HTR-8/SVneo (cell line): ENCODE results near the gene MIPOL1.
"Not testable (repeated sequence)": the region's sequence is repeated elsewhere in the genome, so short reads cannot be mapped to it uniquely, and the experiment has no call there.

Experiments used
- DNase-seq: peaks from one replicate; pipeline ENCODE4 v3.0.0; 2011; ENCODE audit warnings: low spot score, mixed read lengths; ENCODE audit not compliant: insufficient read length
- FAIRE-seq: peaks from 2 replicates; lab custom pipeline; 2011; peaks lifted over from hg19 to GRCh38; lab: Jason Lieb, UNC

Gene MIPOL1

DNA sequence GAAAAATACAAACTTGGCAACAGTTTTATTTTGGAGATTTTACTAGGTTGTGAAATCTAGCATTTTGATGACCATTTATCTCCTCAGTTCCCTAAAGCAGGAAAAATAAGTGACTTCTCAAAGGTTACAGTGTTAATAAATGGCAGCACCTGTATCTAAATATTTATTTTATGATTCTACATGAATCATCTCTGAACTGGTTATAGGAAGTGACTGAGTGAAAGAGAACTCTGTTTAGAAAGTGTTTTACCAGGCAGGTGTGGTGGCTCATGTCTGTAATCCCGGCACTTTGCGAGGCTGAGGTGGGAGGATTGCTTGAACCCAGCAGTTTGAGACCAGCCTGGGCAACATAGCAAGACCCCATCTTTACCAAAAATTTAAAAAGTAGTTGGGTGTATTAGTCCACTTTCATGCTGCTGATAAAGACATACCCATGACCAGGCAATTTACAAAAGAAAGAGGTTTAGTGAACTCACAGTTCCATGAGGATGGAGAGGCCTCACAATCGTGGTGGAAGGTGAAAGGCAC, 26.3 kb downstream of the MIPOL1 start:
- DNase-seq (no peak), FAIRE-seq (no peak)

DNA sequence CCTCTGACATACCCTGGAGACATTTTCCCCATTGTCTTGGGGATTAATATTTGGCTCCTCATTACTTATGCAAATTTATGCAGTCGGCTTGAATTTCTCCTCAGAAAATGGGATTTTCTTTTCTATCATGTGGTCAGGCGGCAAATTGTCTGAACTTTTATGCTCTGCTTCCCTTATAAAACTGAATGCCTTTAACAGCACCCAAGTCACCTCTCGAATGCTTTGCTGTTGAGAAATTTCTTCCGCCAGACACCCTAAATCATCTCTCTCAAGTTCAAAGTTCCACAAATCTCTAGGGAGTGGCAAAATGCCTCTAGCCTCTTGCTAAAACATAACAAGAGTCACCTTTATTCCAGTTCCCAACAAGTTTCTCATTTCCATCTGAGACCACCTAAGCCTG, 27.9 kb downstream of the MIPOL1 start:
- FAIRE-seq: not testable (repeated sequence)

DNA sequence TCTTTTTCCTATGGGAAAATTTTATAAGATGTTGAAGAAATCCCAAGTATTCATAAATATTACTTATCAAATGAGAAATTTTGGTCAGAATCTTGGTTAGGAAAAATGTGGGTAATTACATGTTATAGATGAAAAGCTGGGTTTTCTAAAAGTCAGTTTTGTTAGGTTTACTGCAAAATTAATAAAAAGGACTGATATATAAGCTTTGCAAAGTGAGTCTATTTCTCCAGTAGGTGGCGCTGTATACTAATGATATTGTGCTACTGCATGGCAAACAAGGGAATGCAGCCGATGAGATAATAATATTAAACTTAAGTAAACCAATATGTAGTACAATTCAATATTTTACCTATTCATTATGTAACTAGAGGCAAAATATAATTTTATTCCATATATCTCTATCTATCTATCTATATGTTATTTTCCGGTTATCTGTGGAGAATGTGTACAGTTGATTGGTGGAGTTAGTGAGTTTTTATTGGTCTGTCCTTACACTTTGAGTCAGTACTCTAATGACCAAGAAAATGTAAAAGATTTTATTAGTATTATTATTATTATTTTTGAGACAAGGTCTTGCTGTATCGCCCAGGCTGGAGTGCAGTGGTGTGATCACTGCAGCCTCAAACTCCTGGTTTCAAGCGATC, 32.9 kb downstream of the MIPOL1 start:
- FAIRE-seq (no peak), DNase-seq (peak; percentile 44)

More for the DNA sequence above, 27.9 kb downstream of the MIPOL1 start:
- not testable (repeated sequence) for DNase-seq

DNA sequence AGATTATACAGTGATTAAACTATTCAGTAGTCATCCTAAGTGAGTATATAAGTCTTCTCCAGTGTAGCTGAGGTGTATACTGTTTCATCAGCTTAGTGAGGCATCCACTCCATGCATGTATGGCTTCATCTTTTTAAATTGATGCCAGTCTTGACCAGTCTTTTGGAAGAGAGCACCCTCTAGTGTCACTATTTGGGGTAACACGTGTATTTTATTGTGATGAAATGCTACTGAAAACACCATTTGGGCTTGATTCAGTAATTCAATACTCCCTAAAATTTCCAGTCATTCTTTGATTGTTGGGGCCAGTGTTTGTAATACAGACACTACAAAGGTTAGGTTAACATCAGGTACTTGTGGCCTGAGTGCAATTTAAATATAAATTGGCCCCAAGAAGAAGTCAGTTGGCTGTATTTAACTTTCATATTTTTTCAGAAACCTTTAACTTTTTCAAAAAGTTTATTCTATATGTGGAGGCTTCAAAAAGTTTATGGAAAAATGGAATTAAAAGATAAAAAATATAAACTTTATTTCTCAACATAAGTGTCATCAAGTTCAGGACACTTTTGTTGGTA, 35.3 kb downstream of the MIPOL1 start:
- FAIRE-seq (no peak), DNase-seq (peak; percentile 44)

DNA sequence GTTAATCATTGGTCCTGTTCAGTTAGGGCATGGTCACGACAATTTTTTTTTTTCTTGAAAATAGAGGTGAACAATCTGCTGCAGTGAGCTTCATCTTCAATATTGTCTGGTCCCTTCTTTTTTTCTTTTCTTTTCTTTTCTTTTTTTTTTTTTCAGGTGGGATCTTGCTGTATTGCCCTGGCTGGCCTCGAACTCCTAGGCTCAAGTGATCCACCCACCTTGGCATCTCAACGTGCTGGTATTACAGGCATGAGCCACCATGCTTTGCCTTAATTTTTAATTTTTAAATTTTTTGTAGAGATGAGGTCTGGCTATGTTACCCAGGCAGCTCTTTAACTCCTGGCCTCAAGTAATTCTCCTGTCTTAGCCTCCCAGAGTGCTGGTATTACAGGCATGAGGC, 36.5 kb downstream of the MIPOL1 start:
- FAIRE-seq (no peak), DNase-seq (no peak)

DNA sequence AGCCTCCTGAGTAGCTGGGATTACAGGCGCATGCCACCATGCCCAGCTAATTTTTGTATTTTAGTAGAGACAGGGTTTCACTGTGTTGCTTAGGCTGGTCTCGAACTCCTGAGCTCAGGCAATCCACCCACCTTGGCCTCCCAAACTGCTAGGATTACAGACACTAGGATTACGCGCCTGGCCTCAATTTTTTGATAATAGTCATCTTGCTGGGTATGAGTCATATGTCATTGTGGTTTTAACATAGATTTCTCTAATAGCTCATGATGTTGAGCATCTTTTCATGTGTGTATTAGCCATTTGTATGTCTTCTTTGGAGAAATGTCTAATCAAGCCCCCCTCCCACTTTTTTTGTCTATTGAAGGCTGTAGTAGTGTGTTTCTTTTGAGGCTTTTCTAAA, 38.3 kb downstream of the MIPOL1 start:
- DNase-seq, FAIRE-seq: not testable (repeated sequence)

DNA sequence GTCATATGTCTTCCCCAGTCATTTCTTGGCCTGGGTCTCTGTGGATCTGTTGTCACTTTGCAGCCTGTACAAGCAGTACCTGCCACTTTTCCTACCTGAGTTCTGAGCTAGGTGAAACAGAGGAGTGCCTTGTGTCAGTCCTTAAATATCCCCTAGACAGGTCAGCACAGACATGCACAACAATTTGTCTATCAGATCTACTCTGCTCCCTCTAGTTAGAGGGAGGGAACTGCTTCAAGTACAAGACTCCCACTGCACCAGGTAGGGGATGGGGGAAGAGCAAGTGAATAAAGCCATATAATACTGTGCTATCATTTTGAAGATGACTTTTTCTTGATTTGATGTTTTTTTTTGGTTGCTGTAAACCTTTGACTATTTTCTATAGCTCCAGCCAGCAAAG, 39.4 kb downstream of the MIPOL1 start:
- no peak for DNase-seq
- no peak for FAIRE-seq

DNA sequence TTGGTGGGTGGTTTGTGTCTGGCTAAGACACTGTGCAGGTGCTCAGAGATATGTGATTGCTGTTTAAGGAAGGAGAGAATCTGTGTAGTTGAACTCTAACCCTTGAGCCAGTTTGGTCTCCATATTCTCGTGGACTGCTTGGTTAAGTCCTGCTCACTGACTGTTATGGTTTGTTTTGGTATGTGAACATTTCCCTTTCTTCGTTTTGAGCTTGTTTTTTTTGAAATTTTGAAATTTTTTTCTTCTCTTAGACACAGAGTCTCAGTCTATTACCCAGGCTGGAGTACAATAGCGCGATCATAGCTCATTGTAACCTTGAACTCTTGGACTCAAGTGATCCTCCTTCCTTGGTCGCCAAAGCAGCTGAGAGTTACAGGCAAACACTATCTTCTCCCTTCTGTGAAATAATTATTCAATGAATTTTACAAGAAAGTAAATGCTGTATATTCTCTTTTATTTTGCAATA, 40.0 kb downstream of the MIPOL1 start:
- DNase-seq (no peak), FAIRE-seq (no peak)

DNA sequence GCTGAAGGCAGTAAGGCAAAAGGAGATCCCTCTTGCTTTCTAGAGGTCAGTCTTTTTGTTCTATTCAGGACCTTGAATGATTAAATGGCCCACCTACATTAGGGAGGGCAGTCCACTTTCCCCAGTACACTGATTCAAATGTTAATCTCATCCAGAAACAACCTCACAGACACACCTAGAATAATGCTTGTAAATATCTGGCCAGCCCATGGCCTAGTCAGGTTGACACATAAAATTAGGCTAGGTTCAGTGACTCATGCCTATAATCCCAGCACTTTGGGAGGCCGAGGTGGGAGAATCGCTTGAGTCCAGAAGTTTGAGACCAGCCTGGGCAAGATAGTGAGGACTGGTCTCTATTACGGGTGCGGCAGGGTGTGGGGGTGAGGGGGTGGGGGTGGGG, 43.5 kb downstream of the MIPOL1 start:
- no peak for DNase-seq
- FAIRE-seq: peak; percentile 57

DNA sequence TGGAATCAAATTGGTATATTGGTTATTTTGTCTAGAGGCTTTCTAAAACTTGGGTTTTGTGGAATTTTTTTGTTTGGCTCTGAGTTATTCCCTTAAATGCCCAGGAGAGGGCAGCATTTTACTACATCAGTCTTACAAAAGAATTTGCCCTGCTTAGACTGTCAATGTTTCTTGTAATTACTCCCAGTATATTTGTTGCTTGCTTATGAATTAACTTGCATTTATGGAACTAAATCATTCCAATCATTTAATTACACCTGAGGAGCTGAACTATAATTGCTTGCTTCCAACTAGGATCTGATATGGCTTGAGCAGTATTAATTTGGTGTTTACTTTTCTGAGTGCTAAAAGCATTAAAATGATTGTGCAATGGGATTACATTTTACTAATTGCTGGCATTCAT, 48.7 kb downstream of the MIPOL1 start:
- FAIRE-seq (no peak), DNase-seq (peak; percentile 9)

DNA sequence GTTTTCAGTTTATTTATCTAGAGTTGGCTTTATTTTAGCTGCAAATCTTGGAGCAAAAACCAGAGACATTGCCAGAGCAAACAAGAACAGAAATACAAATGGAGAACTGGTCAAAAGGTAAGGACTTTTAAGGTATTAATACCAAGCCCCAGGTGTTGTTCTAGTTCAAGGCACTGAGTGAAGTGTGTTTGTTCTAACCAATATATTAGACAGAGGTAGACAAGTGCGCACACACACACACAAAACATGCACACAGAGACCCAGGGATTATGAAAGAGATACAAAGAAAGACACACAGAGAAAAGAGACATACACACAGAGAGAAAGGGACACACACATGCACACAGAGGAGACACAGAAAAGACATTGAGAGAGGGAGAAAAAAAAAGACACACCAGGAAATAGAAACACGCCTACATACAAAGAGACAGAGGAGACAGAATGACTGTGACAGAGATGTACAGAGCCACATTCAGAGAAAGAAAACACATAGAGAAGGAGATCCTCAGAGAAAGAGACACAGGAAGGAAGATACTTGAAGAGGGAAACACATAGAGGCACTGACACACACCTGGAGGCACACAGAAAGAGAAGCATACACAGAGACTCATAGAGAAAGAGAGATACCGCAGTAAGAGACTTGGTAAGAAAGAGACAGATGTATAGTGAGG, 50.2 kb downstream of the MIPOL1 start:
- FAIRE-seq: no peak

DNA sequence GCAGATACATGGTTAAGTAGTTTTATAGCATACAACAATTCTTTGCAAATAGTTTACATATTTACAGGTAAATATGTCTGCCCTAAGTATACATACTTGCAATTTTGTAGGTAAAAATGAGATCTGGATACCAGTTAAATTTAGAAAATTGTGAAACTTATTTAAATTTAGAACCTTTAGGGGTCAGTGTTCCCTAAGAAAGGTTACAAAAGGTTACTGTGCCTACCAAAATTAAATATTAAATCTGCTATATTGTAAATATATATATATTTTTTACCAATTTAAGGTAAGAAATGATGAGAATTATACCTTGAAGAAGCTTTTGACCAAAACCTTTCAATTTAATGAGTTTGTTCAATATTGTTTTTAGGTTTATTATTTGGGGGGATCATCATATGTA, 54.0 kb downstream of the MIPOL1 start:
- FAIRE-seq: no peak
- no peak for DNase-seq

More for the DNA sequence above, 50.2 kb downstream of the MIPOL1 start:
- no peak for DNase-seq

DNA sequence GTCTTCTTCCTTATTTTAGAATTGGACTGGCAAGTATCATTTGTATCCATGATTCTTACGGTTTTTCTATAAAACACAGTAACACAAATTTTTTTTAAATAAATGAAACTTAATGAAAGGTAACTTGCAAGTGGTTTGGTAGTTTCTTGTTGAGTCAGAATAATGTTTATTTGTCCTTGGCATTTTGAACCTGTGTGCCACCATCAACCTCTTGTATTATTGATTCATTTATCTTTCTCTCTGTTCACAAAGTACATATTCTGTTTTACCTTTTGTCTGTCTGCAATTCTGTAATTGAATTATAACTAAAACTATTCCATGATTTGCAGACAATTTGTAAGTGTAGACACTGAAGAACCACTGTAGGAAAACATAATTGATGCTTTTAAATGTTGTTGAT, 54.7 kb downstream of the MIPOL1 start:
- DNase-seq (no peak), FAIRE-seq (no peak)

DNA sequence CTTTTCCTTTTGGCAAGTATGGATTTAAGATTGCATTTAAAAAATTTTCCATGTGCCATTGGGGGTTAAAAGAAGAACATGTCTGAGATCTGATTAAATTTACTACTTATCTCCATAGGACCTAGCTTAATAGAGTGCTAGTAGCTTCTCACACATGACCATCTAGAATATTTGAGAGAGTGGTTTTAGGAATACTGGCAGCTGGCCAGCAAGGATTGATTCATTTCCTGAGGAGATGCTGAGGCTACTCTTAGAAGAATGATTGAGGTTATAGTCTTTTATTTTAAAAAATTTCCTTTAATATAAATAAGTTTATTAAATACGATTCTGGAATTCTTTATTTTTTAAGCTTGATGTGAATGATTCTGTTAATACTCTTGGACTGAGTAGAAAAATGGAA, 56.2 kb downstream of the MIPOL1 start:
- DNase-seq (peak; percentile 15), FAIRE-seq (no peak)

DNA sequence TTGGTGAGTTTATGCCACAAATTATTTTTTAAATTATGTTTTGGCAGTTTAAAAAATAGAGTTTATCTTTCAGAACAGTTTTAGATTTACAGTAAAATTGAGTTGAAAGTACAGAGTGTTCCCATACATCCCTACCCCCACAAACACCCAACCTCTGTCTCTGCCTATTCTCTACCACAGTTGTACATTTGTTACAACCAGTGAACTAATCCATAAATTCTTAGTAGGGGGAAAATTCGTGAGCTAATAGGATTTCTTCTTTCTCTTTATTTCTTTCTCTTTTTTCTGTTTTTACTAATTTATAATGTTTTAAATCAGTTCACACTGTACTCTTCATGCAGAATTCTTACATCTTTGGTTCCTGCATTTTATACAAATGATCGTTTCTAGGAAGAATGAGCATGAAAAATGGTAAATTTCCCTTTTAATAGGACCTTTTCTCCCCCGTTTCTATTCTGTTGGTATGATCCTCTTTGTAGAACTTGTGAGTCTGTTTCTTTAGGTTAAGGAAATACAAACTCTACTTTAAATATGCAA, 56.7 kb downstream of the MIPOL1 start:
- FAIRE-seq (no peak), DNase-seq (no peak)

DNA sequence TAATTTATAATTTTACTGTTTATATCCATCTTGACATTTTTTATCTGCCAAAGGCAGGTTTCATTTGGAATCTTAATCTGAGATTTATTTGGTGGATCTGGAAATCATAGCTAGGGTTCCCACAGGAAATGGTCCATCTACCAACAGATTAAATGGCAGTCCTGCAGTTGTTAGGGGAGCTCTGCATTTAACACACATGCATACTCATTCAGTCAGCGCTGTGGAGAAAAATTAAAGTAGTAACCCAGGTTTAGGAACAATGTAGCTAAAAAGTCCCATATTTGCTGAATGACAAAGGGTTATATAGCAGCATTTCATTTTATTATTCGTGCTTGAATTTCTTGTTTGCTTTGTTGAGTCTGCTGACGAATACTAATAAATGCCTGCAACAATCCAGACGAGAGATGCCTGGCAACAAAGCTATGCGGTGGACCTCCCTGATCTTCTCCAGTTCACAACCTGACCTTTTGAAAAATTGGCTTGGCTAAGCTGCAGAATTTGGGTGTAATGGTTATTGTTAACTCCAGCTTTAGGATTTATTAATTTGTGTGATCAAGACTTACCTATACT, 59.8 kb downstream of the MIPOL1 start:
- DNase-seq (no peak), FAIRE-seq (no peak)

DNA sequence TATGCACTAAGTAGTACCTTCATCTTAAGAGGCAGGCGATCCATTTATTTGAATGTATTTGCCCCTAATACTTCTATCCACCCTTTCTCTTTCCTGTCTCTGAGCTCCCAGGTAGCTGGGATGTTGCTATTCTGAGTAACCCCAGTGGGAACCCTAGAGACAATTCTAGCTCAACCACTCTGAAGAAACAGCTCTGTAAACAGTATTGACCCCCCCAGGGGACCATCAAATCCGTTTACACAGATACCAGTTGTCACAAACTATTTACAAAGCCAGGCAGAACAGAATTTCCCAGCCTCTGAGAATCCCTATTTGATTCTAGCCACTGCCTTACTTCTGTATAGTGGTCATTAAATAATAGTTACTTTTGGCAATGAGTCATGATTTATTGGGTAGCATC, 64.9 kb downstream of the MIPOL1 start:
- FAIRE-seq: no peak

DNA sequence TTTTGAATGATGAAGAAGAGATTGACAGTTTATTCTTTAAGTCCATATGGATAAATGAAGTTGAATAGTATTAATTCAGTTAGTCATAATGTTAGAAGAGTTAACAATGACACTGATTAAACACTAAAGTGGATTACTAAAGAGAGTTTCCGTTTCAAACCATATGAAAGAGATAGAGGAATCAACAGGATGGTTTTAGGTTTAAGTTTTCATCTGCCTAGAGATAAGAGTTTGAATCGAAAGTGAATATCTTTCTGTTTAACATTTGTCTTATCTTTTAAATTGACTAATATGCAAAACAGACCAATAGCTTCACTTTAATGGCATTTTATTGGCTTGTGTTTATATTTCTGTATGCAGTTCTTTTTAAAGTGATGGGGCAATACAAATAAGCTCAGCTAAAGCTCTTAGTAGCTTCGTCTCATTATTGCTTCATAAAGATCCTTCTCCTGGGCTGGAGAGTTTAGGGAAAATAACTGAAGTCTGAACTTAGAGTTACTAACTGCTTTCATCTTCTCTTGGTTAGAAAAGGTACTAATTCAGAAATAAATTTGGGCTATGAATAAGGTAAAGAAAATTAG, 66.0 kb downstream of the MIPOL1 start:
- DNase-seq: no peak
- FAIRE-seq: no peak

More for the DNA sequence above, 64.9 kb downstream of the MIPOL1 start:
- DNase-seq: no peak

DNA sequence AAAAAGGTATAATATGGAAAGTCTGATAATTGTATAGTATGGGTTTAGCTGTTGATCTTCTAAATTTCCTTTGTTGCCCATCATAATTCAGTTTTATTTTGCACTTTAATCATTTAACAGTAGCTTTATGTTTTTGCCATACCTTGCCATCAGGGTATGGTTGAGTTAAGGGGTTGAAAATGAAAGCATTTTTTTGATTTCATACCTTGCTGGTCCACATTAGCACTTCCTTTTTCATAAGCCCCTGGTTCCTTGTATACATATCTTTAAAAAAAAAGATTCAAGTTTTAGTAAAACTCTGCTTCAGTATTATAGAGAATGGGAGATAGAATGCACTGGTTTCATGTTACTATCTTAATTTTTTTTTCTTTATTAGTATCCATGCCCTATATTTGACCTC, 71.1 kb downstream of the MIPOL1 start:
- FAIRE-seq: no peak
- DNase-seq: no peak

DNA sequence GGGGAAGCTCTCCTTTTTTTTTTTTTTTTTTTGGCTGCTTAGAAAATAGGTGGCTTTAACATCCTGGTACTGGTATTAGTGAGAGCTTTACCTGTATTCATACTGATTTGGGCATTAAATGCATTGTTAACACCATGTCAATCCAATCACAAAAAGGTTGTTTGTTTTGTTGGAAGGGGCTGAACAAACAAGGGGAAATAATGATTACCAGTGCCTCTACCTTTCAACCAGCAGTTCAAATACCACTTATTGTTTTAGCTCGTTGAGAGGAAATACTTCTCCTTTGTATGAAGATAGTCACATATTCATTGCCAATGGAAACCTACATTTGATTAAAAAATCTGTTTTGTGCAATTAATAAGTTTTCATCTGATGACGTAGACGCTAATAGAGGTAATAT, 72.9 kb downstream of the MIPOL1 start:
- DNase-seq: no peak
- no peak for FAIRE-seq
